TTC549 (cell line): ENCODE measurements around the gene RFWD3.
"Not testable (repeated sequence)": the region's sequence is repeated elsewhere in the genome, so short reads cannot be mapped to it uniquely, and the experiment has no call there.

Experiments used
- FAIRE-seq: peaks from 2 replicates; lab custom pipeline; 2012; peaks lifted over from hg19 to GRCh38; lab: Jason Lieb, UNC

RFWD3 gene

GRCh38 chr16:74666425-74667254, at the start of gene RFWD3:
Gene RFWD3, minus strand, starts transcription at chr16:74666877. Its CDS starts 5,428 bp downstream, at chr16:74661449.
- peak; percentile 97 for FAIRE-seq

DNA sequence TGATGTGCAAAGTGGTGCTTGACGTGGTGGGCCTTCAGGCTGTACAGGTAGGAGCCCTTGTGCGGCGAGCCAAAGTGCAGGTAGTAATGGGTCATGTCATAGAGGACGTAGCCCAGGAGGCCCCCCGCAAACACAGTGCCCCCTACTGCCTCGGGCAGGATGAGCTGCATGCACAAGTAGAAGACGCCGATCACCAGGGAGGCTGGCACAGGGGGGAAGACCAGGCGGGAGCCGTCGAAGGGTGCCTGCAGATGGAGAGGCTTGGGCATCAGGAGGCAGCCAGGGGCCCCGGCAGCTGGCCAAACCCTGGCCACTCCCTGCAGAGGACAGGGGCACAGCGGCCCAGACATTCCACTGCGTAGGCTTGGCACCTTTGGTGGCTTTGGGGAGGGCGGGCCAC, 49.7 kb upstream of the RFWD3 start:
- no peak for FAIRE-seq

DNA sequence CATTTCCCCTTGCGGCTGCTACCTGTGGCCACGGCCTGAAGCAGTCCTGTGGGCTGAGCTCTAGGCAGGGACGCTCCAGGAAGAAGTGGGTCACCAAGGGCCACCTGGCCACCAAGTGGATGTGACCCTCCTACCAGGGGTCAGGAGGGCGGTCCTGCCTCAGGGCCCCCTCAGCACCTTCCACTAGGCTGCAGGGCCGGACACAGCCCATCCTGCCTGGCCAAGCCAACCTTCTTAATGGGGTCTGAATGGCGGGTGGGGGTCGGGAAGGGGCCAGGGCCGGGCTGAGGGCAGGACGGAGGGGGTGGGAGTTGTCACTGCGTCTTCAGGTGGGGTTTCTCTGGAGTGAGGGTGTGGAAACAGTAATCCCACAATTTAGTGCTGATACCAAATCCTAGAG, 47.2 kb upstream of the RFWD3 start:
- FAIRE-seq, result no peak

- no peak for FAIRE-seq
Observed at GRCh38 chr16:74713325-74713724, 46.6 kb upstream of the RFWD3 start.

DNA sequence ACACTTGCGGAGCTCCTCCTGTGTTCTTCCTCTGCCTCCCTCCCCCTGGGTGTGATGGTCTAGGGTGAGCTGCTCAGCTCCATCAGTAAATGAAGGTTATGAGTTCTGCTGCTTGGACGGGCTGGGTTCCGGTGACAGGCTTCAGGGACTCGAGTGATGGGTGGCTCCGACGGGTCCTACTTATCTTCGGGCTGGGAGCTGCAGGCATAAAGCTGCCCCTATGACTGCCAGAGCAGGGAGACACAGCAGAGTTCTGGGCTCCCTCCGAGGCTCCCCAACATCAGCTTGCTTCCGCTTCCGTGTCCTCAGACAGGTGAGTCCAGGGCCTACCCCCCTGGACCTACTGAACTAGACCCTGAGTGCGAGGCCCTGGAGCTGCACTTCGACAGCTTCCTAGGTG, 45.3 kb upstream of the RFWD3 start:
- FAIRE-seq, result no peak

GRCh38 chr16:74710401-74710800, 43.7 kb upstream of the RFWD3 start:
- FAIRE-seq, result no peak

GRCh38 chr16:74709441-74709877, 42.8 kb upstream of the RFWD3 start:
- peak; percentile 25 for FAIRE-seq

GRCh38 chr16:74700438-74701225, 34.0 kb upstream of the RFWD3 start, which contains the start of gene MLKL:
Gene MLKL, minus strand, starts transcription at chr16:74700862. Its CDS starts 5,105 bp downstream, at chr16:74695757.
- no peak for FAIRE-seq

- no peak for FAIRE-seq
Observed at GRCh38 chr16:74700116-74700437, 33.4 kb upstream of the RFWD3 start.

GRCh38 chr16:74699666-74700065, 33.0 kb upstream of the RFWD3 start:
- FAIRE-seq, result no peak

DNA sequence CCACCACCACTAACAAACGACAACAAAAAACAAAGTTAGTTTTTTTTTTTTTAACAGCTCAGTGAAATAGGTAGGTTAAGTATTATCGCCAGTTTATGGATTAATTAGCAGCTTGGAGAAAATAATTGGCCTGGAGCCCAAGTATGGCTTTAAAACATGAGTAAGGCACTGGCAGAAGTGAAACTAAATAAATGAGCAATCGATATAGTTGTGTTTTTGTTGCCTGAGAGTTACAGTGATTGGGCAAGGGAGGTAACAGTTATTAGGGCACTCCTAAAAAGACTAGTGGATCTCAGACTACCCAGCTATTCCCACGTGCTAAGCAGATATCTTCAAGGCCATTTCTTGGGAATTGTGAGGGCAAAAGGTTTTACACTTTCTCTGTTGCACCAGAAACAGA, 31.5 kb upstream of the RFWD3 start:
- no peak for FAIRE-seq

DNA sequence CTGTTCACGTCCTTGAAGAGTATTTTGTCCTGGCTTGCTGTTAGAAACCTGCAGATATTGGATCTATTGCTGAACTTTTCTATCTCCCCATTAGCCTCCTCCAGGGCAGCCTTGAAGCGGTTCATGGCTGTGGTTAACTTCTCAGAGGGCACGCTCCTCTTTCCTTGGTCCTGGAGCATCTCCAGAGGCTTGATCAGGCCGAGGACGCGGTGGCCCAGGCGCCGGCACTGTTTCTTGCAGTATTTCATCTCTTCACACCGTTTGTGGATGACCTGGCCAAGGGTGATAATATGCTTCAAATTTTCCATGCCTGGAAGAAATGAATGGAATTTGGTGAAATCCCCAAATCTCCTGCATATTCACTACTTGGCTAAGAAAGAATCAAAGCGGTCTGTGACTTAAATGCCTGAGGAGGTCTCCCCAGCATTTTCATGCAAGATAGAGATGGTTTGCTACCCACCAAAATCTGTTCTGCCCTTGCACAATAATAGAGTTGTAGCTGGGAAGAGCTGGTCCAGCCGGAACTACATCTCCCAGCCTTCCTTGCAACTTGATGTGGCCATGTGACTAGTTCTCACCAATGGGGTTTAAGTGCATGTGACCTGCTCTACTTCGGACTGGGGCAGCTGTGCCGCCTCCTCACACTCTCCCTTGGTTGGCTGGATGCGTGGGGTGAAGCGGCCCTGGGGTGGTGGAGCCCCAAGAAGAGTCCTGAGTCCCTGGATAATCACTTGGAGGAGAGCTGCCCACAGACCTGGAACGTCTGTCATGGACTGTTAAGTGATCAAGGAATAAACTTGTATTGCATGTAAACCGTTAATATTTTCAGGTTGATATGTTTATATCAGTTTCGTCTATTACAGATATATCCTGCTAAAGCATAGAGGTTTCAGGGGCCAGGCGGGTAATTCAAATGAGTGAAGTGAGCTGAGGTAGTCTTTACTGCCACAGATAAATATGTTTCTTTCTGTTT, 29.1 kb upstream of the RFWD3 start:
- FAIRE-seq, result peak; percentile 34

GRCh38 chr16:74691093-74691855, 24.6 kb upstream of the RFWD3 start:
- no peak for FAIRE-seq

DNA sequence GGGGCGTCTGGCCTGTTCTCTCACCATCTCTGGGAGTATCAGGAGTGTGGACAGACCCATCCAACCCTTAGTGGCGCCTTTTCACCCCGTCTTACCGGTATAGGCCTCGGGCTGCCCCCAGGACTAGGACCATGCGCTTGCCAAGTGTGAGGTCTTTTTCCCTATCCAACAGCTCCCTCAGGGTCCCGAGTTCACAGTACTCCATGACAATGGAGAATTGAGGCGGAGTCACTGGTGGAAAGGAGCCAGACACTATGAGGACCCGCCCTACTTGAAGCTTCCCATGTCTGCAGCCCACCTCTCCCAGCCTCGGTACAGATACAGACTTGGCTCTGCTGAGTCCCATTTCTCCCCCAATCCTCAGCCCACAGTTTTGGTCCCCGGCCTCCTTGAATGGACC, 15.9 kb upstream of the RFWD3 start:
- FAIRE-seq, result no peak

DNA sequence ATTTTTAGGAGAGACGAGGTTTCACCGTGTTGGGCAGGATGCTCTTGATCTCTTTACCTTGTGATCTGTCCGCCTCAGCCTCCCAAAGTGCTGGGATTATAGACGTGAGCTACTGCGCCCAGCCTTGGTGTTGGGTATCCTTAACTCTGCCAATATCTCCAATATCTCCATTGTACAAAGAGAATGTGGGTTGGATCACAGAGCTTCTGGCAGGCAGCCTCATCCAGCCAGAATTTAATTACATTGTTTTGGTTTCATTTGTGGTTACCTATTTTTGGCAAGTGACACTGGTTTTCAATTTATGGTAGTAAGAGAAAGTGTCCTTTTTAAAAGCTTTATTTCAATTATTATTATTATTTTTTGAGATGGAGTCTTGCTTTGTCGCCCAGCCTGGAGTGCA, 14.0 kb upstream of the RFWD3 start:
- no peak for FAIRE-seq

DNA sequence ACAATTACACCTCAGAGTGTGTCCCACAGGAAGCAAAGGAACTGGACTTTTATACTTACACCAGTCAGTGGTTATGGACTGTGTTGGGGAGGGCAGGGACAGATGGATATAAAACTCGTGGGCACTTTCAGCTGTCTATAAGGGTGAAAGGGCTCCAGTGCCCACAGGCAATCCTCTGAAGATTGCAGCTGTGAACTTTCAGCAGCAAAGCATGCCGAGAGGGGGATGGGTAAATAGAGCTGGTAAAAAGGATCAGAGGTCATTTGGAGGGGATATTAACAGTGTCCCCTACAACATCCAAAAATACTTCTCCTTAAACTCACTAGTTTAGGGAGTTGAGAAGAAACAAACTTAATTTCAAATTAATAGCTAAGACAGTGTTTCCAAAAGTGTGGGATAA, 13.3 kb upstream of the RFWD3 start:
- FAIRE-seq, result no peak

DNA sequence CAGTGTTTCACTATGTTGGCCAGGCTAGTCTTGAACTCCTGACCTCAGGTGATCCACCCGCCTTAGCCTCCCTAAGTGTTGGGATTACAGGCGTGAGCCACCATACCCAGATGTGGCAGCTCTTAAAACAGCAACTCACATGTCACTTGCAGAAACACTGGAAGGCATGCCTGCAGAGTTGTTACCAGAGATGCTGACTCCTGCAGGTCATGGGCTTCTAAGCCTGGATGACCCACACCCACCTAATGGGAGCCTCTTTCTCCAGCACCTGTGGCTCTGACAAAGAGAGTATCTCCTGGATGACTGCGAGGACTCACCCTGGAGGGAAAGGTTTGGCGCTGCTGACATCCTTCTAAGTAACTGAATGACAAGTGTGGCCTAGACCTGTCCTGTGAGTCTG, 11.2 kb upstream of the RFWD3 start:
- FAIRE-seq, result no peak

- FAIRE-seq, result no peak
Observed at GRCh38 chr16:74673876-74674275, 7.2 kb upstream of the RFWD3 start.

- not testable (repeated sequence) for FAIRE-seq
Observed at GRCh38 chr16:74668877-74669276, 2.2 kb upstream of the RFWD3 start.

DNA sequence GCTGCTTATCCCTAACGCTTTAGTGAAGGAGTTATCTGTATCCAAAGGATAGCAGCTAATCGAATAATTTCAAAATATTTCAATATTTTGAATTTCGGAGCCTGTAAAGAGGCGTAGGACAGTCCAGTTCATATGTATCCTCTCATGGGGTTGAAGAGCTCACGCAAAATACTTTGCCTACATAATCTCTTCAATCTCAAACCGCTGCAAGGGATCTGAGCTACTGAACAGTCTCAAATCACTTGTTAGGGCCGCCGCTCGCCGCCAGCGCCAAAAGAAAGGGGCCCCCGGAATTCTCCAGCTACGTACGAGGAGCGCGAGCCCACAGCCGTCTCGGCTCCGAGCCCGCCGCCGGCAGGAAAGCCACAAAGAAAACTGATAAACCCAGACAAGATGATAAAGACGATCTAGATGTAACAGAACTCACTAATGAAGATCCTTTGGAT, 601 bp upstream of the RFWD3 start:
- FAIRE-seq, result no peak

GRCh38 chr16:74666010-74666421, 661 bp downstream of the RFWD3 start:
- FAIRE-seq, result no peak
